Ovary (tissue), 9 donors: ENCODE results near the gene FOXRED2. TPM values are rescaled to one million over a fixed set of nuclear protein-coding genes. Genes with fewer than 3 reads are reported as not detected.

ENCODE experiments used
- DNase-seq, 5 donors: peaks; one replicate each; pipeline ENCODE4 v3.0.0-alpha.2; 2019 to 2020
- H3K27ac ChIP-seq, 2 donors: fragments of 200-600 bp; one replicate each; pipeline versions ENCODE4 v1.5.1 to v1.8.0; 2019 to 2022
- H3K27me3 ChIP-seq: fragments of 200-600 bp; one replicate; pipeline ENCODE4 v1.8.0; 2022
- H3K36me3 ChIP-seq: fragments of 200-600 bp; sonication (generic); one replicate; pipeline ENCODE4 v1.5.1; 2019
- H3K4me1 ChIP-seq: one replicate; pipeline ENCODE4 v1.8.1; 2013; ENCODE audit warnings: mild to moderate bottlenecking, moderate library complexity; ENCODE audit not compliant: insufficient read depth
- H3K4me3 ChIP-seq: fragments of 200-600 bp; sonication (generic); one replicate; pipeline ENCODE4 v1.5.1; 2017
- H3K9me3 ChIP-seq, 2 donors: fragments of 200-600 bp in 1 of 2; sonication (generic) in 1 of 2; one replicate each; pipeline versions ENCODE4 v1.5.1 to v1.8.1; 2013 to 2019; ENCODE audit warnings: mild to moderate bottlenecking in 1 of 2, moderate library complexity in 1 of 2
- EP300 ChIP-seq: sonication (generic); formaldehyde crosslinking; IDR thresholded peaks from one replicate; pipeline ENCODE4 v1.6.1; 2017; ENCODE audit warnings: antibody characterized with exemption
- POLR2A ChIP-seq: fragments of 450-650 bp; IDR thresholded peaks from one replicate; pipeline ENCODE4 v1.6.1; 2017; ENCODE audit warnings: antibody characterized with exemption, mild to moderate bottlenecking, moderate library complexity
- WGBS, 3 donors: extraction: QIAGEN DNeasy Blood & Tissue Kit in 1 of 3; methylation state at CpG; one replicate each; pipeline versions ENCODE4 v1.1.5 to v1.1.7; 2013 to 2017; 5-methylcytosine and 5-hydroxymethylcytosine counted together
- intact Hi-C, 4 donors: fragments of 100-400 bp; cut with DNase I; formaldehyde crosslinking; loops; one replicate each; pipeline versions ENCODE4 v1.11.0 to v1.15.1; 2022 to 2023
- polyA plus RNA-seq, 2 donors: library from polyadenylated mRNA; stranded (reverse); fragments of 200-250 nt in 1 of 2; fragments of 350-450 nt in 1 of 2; fragmentation: Illumina TruSeq in 1 of 2; extraction: RNeasy Lipid Tissue Mini Kit (QIAGEN cat#74804) in 1 of 2; gene quantifications; one replicate each; pipeline ENCODE4 v1.2.3, GENCODE V29; 2013 to 2014
- total RNA-seq, 7 donors: library from RNA; depleted of rRNA in 2 of 7; stranded (reverse); fragments of >200 nt in 2 of 7; fragmentation: NEBNext Ultra II Directional in 3 of 7; extraction: Animal tissue kit (Norgen Biotek cat#: 25700) in 3 of 7; gene quantifications; one replicate each; pipeline versions ENCODE4 v1.1.0 to v1.2.4, GENCODE V29; 2016 to 2023
- TF ChIP-seq, protein P1 (sequence below), 3 donors: fragments of 450-650 bp in 2 of 3; fragments of 200-600 bp in 1 of 3; IDR thresholded peaks; one replicate each; pipeline versions ENCODE4 v1.5.1 to v1.8.0; 2016 to 2022; ENCODE audit warnings: antibody characterized with exemption in 3 of 3, mild to moderate bottlenecking in 1 of 3
- donor health status: DM: no; HTN: no; CAD: no; lungs with moderate emphysema.
- donor health status: DM: no; HTN: no; CAD: no.
- donor health status: Bipolar disorder and iron deficiency.
- donor health status: DM: yes; HTN: yes; CAD: no.
- donor health status: DM: no; HTN: no; CAD: no.
- donor health status: DM: yes; HTN: yes; CAD: no.

Gene FOXRED2
- total and polyA plus RNA-seq, 9 donors, result 6.9 to 30.7 (median 23.1) TPM

DNA sequence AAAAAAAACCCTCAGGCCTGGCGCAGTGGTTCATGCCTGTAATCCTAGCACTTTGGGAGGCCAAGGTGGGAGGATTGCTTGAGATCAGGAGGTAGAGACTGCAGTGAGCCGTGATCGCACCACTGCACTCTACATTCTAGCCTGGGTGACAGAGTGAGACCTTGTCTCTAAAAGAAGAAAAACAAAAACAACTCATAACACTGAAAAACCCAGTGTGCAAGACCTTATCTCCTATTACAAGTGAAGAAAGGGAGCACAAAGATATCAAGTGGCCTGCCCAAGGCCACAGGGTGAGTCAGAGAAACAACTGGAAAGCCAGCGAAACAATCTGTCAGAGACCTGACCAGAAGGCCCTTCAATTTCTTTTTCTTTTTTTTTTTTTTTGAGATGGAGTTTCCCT, 27.9 kb downstream of the FOXRED2 start:
- Histone ChIP-seq H3K9me3 (no peaks in the 10 kb centered on the region), H3K36me3 (no peaks in the 10 kb centered on the region), H3K27me3 (no peaks in the 10 kb centered on the region), H3K27ac (no peak overlapping the region), H3K4me1 (peaks cover 3% of the 10 kb centered on the region), H3K4me3 (no peak overlapping the region)
- TF ChIP-seq POLR2A (no peak), EP300 (no peak)
- TF ChIP-seq, protein P1, sequence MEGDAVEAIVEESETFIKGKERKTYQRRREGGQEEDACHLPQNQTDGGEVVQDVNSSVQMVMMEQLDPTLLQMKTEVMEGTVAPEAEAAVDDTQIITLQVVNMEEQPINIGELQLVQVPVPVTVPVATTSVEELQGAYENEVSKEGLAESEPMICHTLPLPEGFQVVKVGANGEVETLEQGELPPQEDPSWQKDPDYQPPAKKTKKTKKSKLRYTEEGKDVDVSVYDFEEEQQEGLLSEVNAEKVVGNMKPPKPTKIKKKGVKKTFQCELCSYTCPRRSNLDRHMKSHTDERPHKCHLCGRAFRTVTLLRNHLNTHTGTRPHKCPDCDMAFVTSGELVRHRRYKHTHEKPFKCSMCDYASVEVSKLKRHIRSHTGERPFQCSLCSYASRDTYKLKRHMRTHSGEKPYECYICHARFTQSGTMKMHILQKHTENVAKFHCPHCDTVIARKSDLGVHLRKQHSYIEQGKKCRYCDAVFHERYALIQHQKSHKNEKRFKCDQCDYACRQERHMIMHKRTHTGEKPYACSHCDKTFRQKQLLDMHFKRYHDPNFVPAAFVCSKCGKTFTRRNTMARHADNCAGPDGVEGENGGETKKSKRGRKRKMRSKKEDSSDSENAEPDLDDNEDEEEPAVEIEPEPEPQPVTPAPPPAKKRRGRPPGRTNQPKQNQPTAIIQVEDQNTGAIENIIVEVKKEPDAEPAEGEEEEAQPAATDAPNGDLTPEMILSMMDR (IDR thresholded peaks at IDR 0.05), result no peak
- intact Hi-C loops, result no loop called here
- 69 to 87% (median 72%) methylated on average over 4 of the region's 4 CpGs for WGBS, 3 donors
- no peak for DNase-seq

DNA sequence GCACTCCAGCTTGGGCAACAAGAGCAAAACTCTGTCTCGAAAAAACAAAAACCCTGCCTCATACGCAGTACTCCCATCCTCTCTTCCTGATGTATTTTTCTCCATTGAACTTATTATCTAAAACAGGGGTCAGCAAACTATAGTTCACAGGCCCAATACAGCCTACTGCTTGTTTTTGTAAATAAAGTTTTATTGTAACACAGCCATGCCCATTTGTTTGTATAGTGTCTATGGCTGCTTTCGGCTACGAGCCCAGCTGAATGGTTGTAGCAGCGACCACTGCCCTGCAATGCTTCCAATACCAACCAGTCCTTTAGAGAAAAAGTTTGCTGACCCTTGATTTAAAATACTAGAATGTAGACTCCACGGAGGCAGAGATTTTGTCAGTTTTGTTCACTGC, 31.5 kb downstream of the FOXRED2 start:
- H3K36me3 ChIP-seq, result no peaks in the 10 kb centered on the region
- 94 to 96% (median 95%) methylated on average over 6 of the region's 6 CpGs for WGBS, 3 donors
- intact Hi-C loops, result no loop called here

DNA sequence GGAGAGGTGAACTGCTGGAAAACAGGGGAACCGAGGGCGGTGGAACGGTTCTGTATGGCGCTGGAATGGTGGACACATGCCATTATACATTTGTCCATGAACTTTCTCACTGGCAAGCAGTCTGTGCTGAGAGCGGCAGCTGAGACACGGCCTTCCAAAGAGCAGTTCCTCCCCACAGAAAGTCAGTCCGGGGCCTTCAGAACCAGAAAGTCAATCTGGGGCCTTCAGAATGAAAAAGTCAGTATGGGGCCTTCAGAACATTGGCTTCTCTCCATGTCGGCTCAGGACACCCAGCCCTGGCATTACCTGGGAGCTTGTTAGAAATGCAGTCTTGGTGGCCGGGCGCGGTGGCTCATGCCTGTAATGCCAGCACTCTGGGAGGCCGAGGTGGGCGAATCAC, 34.2 kb downstream of the FOXRED2 start:
- 57 to 81% (median 69%) methylated on average over 13 of the region's 13 CpGs for WGBS, 3 donors
- Histone ChIP-seq H3K27me3 (no peaks in the 10 kb centered on the region), H3K36me3 (no peaks in the 10 kb centered on the region), H3K9me3 (no peaks in the 10 kb centered on the region), H3K4me3 (no peak overlapping the region), H3K27ac (no peak overlapping the region), H3K4me1 (no peaks in the 10 kb centered on the region)
- TF ChIP-seq EP300, result no peak
- TF ChIP-seq, protein P1 (IDR thresholded peaks at IDR 0.05), result no peak
- TF ChIP-seq POLR2A, result no peak
- intact Hi-C loops, result loop anchor here in 1 of 4 donors (2.0 kb wide), 1 partner anchor 172 kb away; no protein-coding TSS in a partner anchor
- no peak for DNase-seq

More for the DNA sequence above, 31.5 kb downstream of the FOXRED2 start:
- TF ChIP-seq EP300 (no peak), POLR2A (no peak)
- TF ChIP-seq, protein P1 (IDR thresholded peaks at IDR 0.05), result no peak
- H3K9me3 ChIP-seq, result no peaks in the 10 kb centered on the region
- no peak for DNase-seq
- H3K27me3 ChIP-seq, result no peaks in the 10 kb centered on the region
- no peak overlapping the region for H3K27ac ChIP-seq
- no peak overlapping the region for H3K4me3 ChIP-seq
- no peaks in the 10 kb centered on the region for H3K4me1 ChIP-seq

DNA sequence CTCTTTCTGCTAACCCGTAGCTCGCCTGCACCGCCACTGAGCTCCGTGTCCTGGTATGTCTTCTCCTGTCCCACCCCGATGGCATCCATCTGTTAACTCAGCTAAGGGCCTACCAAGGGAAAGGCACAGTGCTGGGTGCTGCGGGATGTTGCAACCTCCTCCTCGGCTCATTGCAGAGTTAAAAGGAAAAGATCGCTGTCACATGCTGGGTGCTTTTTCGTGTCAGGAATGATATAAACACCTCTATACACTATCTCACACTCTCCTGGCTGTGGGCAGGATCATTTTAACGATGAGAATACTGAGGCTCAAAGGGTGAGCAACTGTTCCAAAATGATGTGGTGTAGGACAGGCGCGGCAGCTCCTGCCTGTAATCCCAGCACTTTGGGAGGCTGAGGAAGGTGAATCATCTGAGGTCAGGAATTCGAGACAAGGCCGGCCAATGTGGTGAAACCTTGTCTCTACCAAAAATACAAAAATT, 35.5 kb downstream of the FOXRED2 start:
- no peaks in the 10 kb centered on the region for H3K4me1 ChIP-seq
- peak overlapping the region; percentile 3 for H3K4me3 ChIP-seq
- 67 to 78% (median 75%) methylated on average over 14 of the region's 14 CpGs for WGBS, 3 donors
- H3K27me3 ChIP-seq, result no peaks in the 10 kb centered on the region
- intact Hi-C loops, result no loop called here
- H3K36me3 ChIP-seq, result no peaks in the 10 kb centered on the region
- H3K9me3 ChIP-seq, result no peaks in the 10 kb centered on the region
- DNase-seq, result no peak
- H3K27ac ChIP-seq, result no peak overlapping the region
- TF ChIP-seq POLR2A (no peak), EP300 (no peak)
- TF ChIP-seq, protein P1 (IDR thresholded peaks at IDR 0.05), result no peak
